ENCODE measurements around the gene STXBP6. TPM values are rescaled to one million over a fixed set of nuclear protein-coding genes. Genes with fewer than 3 reads are reported as not detected.

STXBP6 gene
- total RNA-seq, 1 experiment from 2014 or later: 0.27 TPM

DNA sequence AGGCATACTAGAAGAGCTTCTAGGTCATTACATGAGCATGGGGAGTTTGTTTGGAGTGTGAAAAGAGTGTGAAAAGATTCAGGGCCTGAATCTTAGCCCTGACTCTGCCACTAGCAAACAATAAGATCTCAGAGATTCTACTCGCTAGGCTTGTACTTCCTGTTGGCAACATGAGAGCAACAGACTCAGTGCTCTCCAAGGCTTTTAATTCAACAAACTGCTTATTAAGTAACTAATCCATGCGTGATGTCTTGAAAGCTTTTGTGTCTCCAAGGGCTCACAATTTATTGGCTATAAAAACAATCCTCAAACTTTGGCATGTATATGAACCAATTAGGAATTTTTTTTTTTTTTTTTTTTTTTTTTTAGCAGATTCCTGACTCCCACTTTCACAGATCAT is 105.1 kb downstream of the STXBP6 start:
- no peaks in the 10 kb centered on the region for H3K9me2 ChIP-seq (ENCODE audit: insufficient read depth)
- BruUV-seq (replicated peaks): no TSS peak
- H3K4me2 ChIP-seq (ENCODE audit: low read length): no peak overlapping the region
- peaks cover 0 to 9% of the 10 kb centered on the region in 2 experiments; a peak in 2 of 4 replicates for H3K9me3 ChIP-seq (ENCODE audit: control insufficient read depth in 1 of 2, insufficient read depth in 1 of 2, low read depth in 1 of 2, low read length in 2 of 2)
- no peak for DNase-seq (ENCODE audit: low read depth, low spot score)
- no peak overlapping the region for H3K27ac ChIP-seq (ENCODE audit: low read depth, low read length)
- no peaks in the 10 kb centered on the region for H4K20me1 ChIP-seq (ENCODE audit: insufficient read depth)
- H2AFZ ChIP-seq (ENCODE audit: low read depth, low read length, poor library complexity, severe bottlenecking): no peak overlapping the region
- no peaks in the 10 kb centered on the region for H3K4me1 ChIP-seq (ENCODE audit: control insufficient read depth in 1 of 2, insufficient read depth in 2 of 2, low read length in 2 of 2)
- H3K27me3 ChIP-seq (ENCODE audit: insufficient read depth, low read length): no peaks in the 10 kb centered on the region
- H3K4me3 ChIP-seq (replicated peaks in 1 of 2; ENCODE audit: low read depth in 1 of 2, low read length in 2 of 2): no peak overlapping the region
- no peak for TF ChIP-seq POLR2AphosphoS5 (IDR thresholded peaks at IDR 0.05; ENCODE audit: low read depth, low read length)
- TF ChIP-seq SP1 (IDR thresholded peaks at IDR 0.05; ENCODE audit: low read depth): no peak
- no peak for TF ChIP-seq CEBPB (IDR thresholded peaks at IDR 0.05; ENCODE audit: low read depth)
- TF ChIP-seq SIN3A (IDR thresholded peaks at IDR 0.05; ENCODE audit: low read depth): no peak
- TF ChIP-seq MAX (IDR thresholded peaks at IDR 0.05): no peak
- TF ChIP-seq TCF7L2 (IDR thresholded peaks at IDR 0.05; ENCODE audit: borderline replicate concordance, extremely low read depth, insufficient read depth, insufficient read length): no peak
- TF ChIP-seq ZBTB33 (IDR thresholded peaks at IDR 0.05; ENCODE audit: extremely low read depth, insufficient replicate concordance, low read length): no peak
- no peak for TF ChIP-seq EZH2phosphoT487 (IDR thresholded peaks at IDR 0.05; ENCODE audit: borderline replicate concordance)
- no peak for TF ChIP-seq FOSL1 (IDR thresholded peaks at IDR 0.05; ENCODE audit: low read depth)
- CTCF ChIA-PET: no interaction called here
- no peaks in the 10 kb centered on the region for H3K36me3 ChIP-seq (ENCODE audit: control insufficient read depth in 1 of 2, insufficient read depth in 2 of 2, low read length in 2 of 2)
- intact Hi-C loops (cut with micrococcal nuclease): no loop called here
- RAD21 ChIA-PET (ENCODE audit: low non-redundant PET in 1 of 2, low total read pairs in 2 of 2, uncharacterized antibody in 2 of 2, unreplicated experiment in 2 of 2): no interaction called here
- no peak overlapping the region for H3K9ac ChIP-seq (ENCODE audit: low read length)
- no peak for ATAC-seq
- POLR2A ChIA-PET: no interaction called here
- no peaks in the 10 kb centered on the region for H3K79me2 ChIP-seq (ENCODE audit: insufficient read depth, low read length)

All from HCT116 (cell line).